Fibroblast of lung (primary cell): Measurements from ENCODE around the gene SHISA4. TPM values are rescaled to one million over a fixed set of nuclear protein-coding genes. Genes with fewer than 3 reads are reported as not detected.

Experiments
- DNase-seq, 2 donors: peaks; one replicate each; pipeline versions ENCODE4 v3.0.0 to v3.0.0-alpha.2; 2010; ENCODE audit warnings: low read depth in 2 of 2
- H2AFZ ChIP-seq: 2 replicates; pipeline ENCODE4 v1.5.1; 2012; ENCODE audit warnings: low read length, control low read depth, inconsistent platforms
- H3K27ac ChIP-seq: 2 replicates; pipeline ENCODE4 v1.5.1; 2011; ENCODE audit warnings: low read length, control low read depth; ENCODE audit not compliant: insufficient read depth
- H3K27me3 ChIP-seq: 2 replicates; pipeline ENCODE4 v1.5.1; 2011; ENCODE audit warnings: mild to moderate bottlenecking, low read length; ENCODE audit not compliant: control insufficient read depth, insufficient read depth
- H3K36me3 ChIP-seq: 2 replicates; pipeline ENCODE4 v1.5.1; 2011; ENCODE audit warnings: low read length; ENCODE audit not compliant: control insufficient read depth, insufficient read depth
- H3K4me1 ChIP-seq: 2 replicates; pipeline ENCODE4 v1.5.1; 2011; ENCODE audit warnings: low read length; ENCODE audit not compliant: control insufficient read depth, insufficient read depth; ENCODE audit errors: extremely low read depth
- H3K4me2 ChIP-seq: 2 replicates; pipeline ENCODE4 v1.5.1; 2011; ENCODE audit warnings: low read length, control low read depth; ENCODE audit not compliant: insufficient read depth; ENCODE audit errors: extremely low read depth
- H3K4me3 ChIP-seq, 4 experiments: fragments of 200-600 bp in 1 of 4; sonication (generic) in 1 of 4; replicated peaks in 1 of 4; 2 replicates each; pipeline ENCODE4 v1.5.1; 2011 to 2016; ENCODE audit warnings: low read length in 4 of 4, low read depth in 3 of 4, mild to moderate bottlenecking in 3 of 4, control low read depth in 2 of 4, inconsistent platforms in 1 of 4, mixed read lengths in 1 of 4; ENCODE audit not compliant: insufficient read depth in 1 of 4; ENCODE audit errors: control extremely low read depth in 1 of 4
- H3K79me2 ChIP-seq: 2 replicates; pipeline ENCODE4 v1.5.1; 2012; ENCODE audit warnings: mild to moderate bottlenecking, low read length, inconsistent platforms; ENCODE audit not compliant: control insufficient read depth, insufficient read depth
- H3K9ac ChIP-seq: 2 replicates; pipeline ENCODE4 v1.5.1; 2011; ENCODE audit warnings: mild to moderate bottlenecking, low read length, control low read depth; ENCODE audit not compliant: insufficient read depth
- H3K9me3 ChIP-seq: 2 replicates; pipeline ENCODE4 v1.5.1; 2012; ENCODE audit warnings: low read depth, low read length; ENCODE audit not compliant: control insufficient read depth, insufficient read depth
- H4K20me1 ChIP-seq: 2 replicates; pipeline ENCODE4 v1.5.1; 2011; ENCODE audit warnings: low read length; ENCODE audit not compliant: control insufficient read depth, insufficient read depth; ENCODE audit errors: extremely low read depth
- EZH2 ChIP-seq: IDR thresholded peaks from 2 replicates; pipeline ENCODE4 v1.5.1; 2012; ENCODE audit warnings: low read length, control low read depth, mild to moderate bottlenecking; ENCODE audit errors: missing control alignments
- polyA plus RNA-seq, 2 donors: library from polyadenylated mRNA; depleted of rRNA in 1 of 2; stranded (reverse) in 1 of 2; unstranded in 1 of 2; fragments of >200 nt; gene quantifications; 2 replicates each; pipeline ENCODE4 v1.2.1, GENCODE V29; 2011 to 2012; ENCODE audit warnings: missing spikeins in 1 of 2
- total RNA-seq: library from RNA; depleted of rRNA; stranded (reverse); fragments of >200 nt; gene quantifications from 2 replicates; pipeline ENCODE4 v1.2.1, GENCODE V29; 2014
- TF ChIP-seq, protein P1 (sequence below), 2 donors: IDR thresholded peaks in 1 of 2; conservative IDR thresholded peaks in 1 of 2; 1 replicate in 1 of 2; 2 replicates in 1 of 2; pipeline ENCODE4 v1.5.1; 2011 to 2012; ENCODE audit warnings: low read length in 2 of 2, control low read depth in 1 of 2, inconsistent platforms in 1 of 2, low read depth in 1 of 2, mild to moderate bottlenecking in 1 of 2

Gene SHISA4
- total and polyA plus RNA-seq, 2 donors (not counting 1 experiment from before 2014, with no cell fraction given), result 19.0 to 27.1 TPM

DNA sequence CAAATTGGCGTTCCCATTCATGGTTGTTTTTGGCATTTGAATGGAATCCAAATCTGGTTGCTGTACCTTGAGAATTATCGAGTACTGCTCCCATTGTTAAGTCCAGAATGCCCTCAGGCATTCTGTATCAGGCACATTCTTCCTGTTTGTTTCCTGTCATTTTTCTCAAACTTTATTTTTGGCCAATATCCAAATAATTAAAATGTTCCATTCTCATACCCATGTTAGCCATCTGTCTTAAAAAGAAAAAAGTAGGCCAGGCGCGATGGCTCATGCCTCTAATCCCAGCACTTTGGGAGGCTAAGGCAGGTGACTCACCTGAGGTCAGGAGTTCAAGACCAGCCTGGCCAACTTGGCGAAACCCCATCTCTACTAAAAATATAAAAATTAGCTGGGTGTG lies 29.3 kb upstream of the SHISA4 start:
- H3K9me3 ChIP-seq, result no peaks in the 10 kb centered on the region
- no peak overlapping the region for H2AFZ ChIP-seq
- no peaks in the 10 kb centered on the region for H3K27me3 ChIP-seq
- TF ChIP-seq EZH2, result no peak
- TF ChIP-seq, protein P1, sequence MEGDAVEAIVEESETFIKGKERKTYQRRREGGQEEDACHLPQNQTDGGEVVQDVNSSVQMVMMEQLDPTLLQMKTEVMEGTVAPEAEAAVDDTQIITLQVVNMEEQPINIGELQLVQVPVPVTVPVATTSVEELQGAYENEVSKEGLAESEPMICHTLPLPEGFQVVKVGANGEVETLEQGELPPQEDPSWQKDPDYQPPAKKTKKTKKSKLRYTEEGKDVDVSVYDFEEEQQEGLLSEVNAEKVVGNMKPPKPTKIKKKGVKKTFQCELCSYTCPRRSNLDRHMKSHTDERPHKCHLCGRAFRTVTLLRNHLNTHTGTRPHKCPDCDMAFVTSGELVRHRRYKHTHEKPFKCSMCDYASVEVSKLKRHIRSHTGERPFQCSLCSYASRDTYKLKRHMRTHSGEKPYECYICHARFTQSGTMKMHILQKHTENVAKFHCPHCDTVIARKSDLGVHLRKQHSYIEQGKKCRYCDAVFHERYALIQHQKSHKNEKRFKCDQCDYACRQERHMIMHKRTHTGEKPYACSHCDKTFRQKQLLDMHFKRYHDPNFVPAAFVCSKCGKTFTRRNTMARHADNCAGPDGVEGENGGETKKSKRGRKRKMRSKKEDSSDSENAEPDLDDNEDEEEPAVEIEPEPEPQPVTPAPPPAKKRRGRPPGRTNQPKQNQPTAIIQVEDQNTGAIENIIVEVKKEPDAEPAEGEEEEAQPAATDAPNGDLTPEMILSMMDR (conservative IDR thresholded peaks at IDR 0.05 in 1 of 2, IDR thresholded peaks at IDR 0.05 in 1 of 2; ENCODE audit: low read depth in 1 of 2, low read length in 2 of 2), result no peak
- no peak overlapping the region for H3K9ac ChIP-seq
- H3K36me3 ChIP-seq, result peaks cover 10% of the 10 kb centered on the region
- no peak overlapping the region for H3K4me2 ChIP-seq
- H3K4me1 ChIP-seq, result no peaks in the 10 kb centered on the region
- no peak for DNase-seq
- no peak overlapping the region for H3K27ac ChIP-seq
- H3K4me3 ChIP-seq, result no peak overlapping the region
- H4K20me1 ChIP-seq, result no peaks in the 10 kb centered on the region
- H3K79me2 ChIP-seq, result no peaks in the 10 kb centered on the region

DNA sequence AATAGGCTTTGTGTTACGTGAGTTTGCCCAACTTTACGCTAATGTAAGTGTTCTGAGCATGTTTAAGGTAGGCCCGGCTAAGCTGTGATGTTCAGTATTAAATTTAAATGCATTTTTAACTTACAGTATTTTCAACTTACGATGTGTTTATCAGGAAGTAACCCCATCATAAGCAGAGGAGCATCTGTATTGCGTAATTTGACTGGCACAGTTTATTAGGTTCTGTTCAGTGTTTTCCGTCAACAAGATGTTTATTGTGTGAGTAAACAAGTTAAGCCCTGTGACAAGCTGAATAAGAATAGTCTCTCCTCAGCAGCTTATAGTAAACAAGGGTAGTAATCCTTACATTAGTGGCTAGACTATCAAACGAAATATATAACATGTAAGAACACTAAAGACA lies 27.2 kb upstream of the SHISA4 start:
- H3K4me1 ChIP-seq, result no peaks in the 10 kb centered on the region
- no peak overlapping the region for H3K4me2 ChIP-seq
- H3K4me3 ChIP-seq, result no peak overlapping the region
- no peak overlapping the region for H3K9ac ChIP-seq
- H4K20me1 ChIP-seq, result no peaks in the 10 kb centered on the region
- TF ChIP-seq, protein P1 (conservative IDR thresholded peaks at IDR 0.05 in 1 of 2, IDR thresholded peaks at IDR 0.05 in 1 of 2; ENCODE audit: low read depth in 1 of 2, low read length in 2 of 2), result no peak
- no peak for TF ChIP-seq EZH2
- H3K36me3 ChIP-seq, result peaks cover 12% of the 10 kb centered on the region
- no peaks in the 10 kb centered on the region for H3K27me3 ChIP-seq
- H2AFZ ChIP-seq, result no peak overlapping the region
- no peaks in the 10 kb centered on the region for H3K79me2 ChIP-seq
- no peak for DNase-seq
- H3K27ac ChIP-seq, result no peak overlapping the region
- H3K9me3 ChIP-seq, result no peaks in the 10 kb centered on the region

DNA sequence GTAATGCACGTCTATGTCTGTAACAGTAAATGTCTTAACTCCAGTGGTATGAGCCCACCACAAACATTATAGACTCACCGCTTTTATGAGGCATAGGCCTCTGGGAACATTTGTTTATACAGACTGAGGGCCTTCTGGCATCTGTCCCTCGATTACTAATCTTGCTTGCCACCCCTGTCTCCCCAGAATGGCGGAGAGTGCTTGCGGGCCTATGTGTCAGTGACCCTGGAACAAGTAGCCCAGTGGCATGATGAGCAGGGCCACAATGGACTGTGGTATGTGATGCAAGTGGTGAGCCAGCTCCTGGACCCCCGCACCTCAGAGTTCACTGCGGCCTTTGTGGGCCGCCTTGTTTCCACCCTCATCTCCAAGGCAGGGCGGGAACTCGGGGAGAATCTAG lies 18.3 kb upstream of the SHISA4 start:
- H3K4me1 ChIP-seq, result no peaks in the 10 kb centered on the region
- H3K4me3 ChIP-seq, result no peak overlapping the region
- no peaks in the 10 kb centered on the region for H3K27me3 ChIP-seq
- no peak overlapping the region for H2AFZ ChIP-seq
- H3K36me3 ChIP-seq, result peaks cover 18% of the 10 kb centered on the region
- H3K4me2 ChIP-seq, result no peak overlapping the region
- no peaks in the 10 kb centered on the region for H3K9me3 ChIP-seq
- peak; percentile 59 to 92 for DNase-seq
- no peaks in the 10 kb centered on the region for H4K20me1 ChIP-seq
- no peak for TF ChIP-seq EZH2
- TF ChIP-seq, protein P1 (conservative IDR thresholded peaks at IDR 0.05 in 1 of 2, IDR thresholded peaks at IDR 0.05 in 1 of 2; ENCODE audit: low read depth in 1 of 2, low read length in 2 of 2), result no peak
- no peak overlapping the region for H3K27ac ChIP-seq
- no peaks in the 10 kb centered on the region for H3K79me2 ChIP-seq
- H3K9ac ChIP-seq, result no peak overlapping the region
